PC-3 (cell line): ENCODE data around the gene JARID2.

Source experiments
- EZH2 ChIP-seq: fragments of 300-600 bp; sonication (generic); IDR thresholded peaks from one replicate; pipeline ENCODE4 v1.6.1; 2017; ENCODE audit warnings: antibody characterized with exemption, mild to moderate bottlenecking, low read length; ENCODE audit not compliant: unreplicated experiment
- EZH2phosphoT487 ChIP-seq: fragments of 300-600 bp; sonication (generic); IDR thresholded peaks from 2 replicates; pipeline ENCODE4 v1.6.1; 2018; ENCODE audit warnings: mild to moderate bottlenecking, antibody characterized with exemption, low read length, borderline replicate concordance
- TF ChIP-seq, protein P1 (sequence below): fragments of 300-600 bp; sonication (generic); conservative IDR thresholded peaks from 2 replicates; pipeline ENCODE4 v1.5.1; 2017; ENCODE audit warnings: antibody characterized with exemption, low read depth, mild to moderate bottlenecking, low read length

DNA sequence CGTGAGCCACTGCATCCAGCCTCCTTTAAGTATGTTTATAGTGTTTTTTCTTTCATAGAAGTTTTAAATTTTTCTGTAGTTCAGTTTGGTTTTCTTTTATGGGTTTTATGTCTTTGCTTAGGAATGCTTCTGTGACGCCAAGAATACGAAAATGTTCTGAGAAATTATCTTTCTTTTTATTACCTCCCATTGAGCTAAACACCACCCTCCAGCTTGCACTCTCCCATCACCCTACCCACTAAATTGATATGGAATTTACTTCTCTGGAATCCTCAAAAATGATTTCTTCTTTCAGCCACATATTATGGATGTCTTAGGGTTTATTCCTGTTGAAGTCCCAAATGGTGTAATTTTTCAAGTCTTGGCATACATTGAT, 38.1 kb downstream of the JARID2 start:
- TF ChIP-seq, protein P1, sequence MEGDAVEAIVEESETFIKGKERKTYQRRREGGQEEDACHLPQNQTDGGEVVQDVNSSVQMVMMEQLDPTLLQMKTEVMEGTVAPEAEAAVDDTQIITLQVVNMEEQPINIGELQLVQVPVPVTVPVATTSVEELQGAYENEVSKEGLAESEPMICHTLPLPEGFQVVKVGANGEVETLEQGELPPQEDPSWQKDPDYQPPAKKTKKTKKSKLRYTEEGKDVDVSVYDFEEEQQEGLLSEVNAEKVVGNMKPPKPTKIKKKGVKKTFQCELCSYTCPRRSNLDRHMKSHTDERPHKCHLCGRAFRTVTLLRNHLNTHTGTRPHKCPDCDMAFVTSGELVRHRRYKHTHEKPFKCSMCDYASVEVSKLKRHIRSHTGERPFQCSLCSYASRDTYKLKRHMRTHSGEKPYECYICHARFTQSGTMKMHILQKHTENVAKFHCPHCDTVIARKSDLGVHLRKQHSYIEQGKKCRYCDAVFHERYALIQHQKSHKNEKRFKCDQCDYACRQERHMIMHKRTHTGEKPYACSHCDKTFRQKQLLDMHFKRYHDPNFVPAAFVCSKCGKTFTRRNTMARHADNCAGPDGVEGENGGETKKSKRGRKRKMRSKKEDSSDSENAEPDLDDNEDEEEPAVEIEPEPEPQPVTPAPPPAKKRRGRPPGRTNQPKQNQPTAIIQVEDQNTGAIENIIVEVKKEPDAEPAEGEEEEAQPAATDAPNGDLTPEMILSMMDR: no peak
- no peak for TF ChIP-seq EZH2
- TF ChIP-seq EZH2phosphoT487: no peak
